HG03196 (cell line): Measurements from ENCODE around the gene KRT86.

Experiments used
- ATAC-seq: cut with Tn5 transposase; IDR thresholded peaks from one replicate; pipeline ENCODE4 v1.9.1; 2021; ENCODE audit not compliant: unreplicated experiment

Gene KRT86

DNA sequence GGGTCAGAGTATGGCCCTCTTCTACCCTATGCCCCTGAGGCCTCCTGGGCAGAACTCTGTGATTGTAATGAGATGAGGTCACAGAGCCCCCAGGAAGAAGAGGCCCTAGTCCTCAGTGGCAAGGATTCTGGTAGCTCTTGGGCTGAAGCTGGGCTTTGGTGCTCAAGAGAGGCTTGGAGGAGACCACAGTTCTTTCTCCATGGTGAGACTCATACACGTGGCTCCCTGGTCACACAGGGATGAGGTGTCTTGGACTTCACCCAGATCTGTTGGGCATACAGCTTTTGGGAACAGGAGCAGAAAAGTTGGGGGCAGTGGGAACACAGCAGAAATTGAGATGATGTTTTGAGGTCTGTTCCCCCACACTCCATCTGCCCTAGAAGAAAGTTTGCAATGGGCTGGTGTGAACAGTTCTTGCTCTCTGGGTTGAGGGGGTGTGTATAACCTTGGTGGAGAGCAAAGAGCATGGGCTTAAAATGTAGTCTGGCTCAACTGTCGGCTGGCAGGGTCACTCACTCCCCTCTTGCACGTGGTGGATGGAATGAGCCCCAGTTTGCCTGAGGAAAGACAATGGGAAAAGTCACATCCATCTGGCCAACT lies at the start of gene KRT86:
KRT86 (plus strand) TSS at position 125 of the 600 bp plus-strand sequence. CDS start 27,272 bp downstream, outside the sequence.
- no peak for ATAC-seq

DNA sequence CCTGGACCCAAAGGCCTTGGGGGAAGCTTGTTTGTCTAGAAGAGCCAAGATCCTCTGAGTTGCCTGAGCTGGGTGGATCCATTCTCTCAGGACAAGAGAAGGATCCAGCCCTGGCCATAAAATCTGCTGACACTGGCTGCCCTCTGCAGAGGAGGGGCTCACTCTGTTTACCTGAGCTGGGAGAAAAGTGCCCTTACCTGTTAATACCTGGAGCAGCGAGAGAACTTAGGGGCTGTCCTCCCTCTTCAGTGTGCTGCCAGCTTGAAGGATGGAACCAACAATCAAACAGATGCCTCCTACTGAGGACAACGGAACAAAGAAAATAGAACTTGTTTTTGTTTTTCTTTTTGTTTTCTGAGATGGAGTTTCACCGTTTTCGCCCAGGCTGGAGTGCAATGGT lies 48.7 kb upstream of the KRT86 start:
- ATAC-seq = no peak

DNA sequence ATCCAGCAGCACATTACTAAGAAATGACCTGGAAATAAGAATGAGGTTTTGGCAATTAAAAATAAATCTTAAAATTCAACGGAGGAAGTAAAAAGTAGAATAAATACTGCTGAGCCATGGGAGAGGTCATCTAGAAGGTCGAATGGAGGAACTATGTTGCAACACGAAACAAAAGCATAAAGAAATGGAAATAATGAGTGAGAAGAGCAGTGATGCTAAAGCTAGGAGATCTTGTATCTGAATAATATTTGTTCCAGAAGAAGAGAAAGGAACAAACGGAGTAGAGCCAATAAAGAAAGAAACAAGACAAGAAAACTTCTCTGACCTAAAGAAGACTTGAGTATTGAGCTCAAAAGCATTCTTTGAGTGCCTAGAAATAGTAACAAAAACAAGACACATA lies 48.0 kb upstream of the KRT86 start:
- ATAC-seq = no peak

DNA sequence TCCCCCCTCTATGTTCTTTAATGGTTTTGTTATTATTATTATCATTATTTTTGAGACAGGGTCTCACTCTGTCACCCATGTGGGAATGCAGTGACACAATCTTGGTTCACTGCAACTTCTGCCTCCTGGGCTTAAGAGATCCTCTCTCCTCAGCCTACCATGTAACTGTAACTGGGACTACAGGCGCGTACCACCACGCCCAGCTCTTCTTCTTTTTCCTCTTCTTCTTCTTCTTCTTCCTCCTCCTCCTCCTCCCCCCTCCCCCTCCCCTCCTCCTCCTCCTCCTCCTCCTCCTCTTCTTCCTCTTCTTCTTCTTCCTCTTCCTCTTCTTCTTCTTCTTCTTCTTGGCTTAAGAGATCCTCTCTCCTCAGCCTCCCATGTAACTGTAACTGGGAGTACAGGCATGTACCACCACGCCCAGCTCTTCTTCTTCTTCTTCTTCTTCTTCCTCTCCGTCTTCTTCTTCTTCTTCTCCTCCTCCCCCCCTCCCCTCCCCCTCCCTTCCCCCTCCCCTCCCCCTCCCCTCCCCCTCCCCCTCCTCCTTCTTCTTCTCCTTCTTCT lies 46.8 kb upstream of the KRT86 start:
- no peak for ATAC-seq

DNA sequence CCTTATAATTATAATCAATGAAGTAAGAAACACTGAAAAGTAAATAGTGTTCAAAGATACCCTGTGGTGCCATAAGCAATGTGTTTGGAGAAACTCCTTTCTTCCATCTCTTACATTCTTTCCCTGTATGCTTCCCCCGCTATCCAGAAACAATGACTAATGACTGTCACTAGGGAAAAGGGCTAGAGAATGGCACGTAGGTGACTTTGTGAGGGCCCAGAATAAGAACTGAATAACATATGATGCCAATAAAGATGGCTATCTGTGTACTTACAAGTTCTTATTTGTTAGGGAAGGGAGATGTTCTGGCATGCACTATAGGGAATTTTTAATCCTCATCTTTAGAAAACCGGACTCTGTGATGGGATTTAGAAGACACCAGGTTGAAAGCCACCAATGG lies 46.1 kb upstream of the KRT86 start:
- ATAC-seq = no peak

DNA sequence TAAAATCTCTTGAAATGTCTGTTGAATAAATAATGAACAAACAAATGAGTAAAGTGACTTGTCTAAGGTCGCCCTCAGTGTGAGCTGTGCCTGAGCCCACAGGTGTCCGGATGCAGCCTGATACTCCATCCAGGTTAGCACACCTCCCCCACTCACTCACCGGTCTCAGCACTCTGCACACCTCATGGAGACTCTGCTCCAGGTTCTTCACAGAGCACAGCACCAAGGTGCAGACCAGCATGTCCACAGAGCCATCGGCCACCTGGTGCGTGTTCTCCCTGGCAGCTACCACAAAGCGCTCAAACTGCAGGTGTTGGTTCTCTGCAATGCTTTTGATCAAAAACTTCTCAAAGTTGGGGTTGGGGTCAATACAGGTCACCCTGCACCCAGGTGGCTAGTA lies 45.5 kb upstream of the KRT86 start:
- no peak for ATAC-seq

DNA sequence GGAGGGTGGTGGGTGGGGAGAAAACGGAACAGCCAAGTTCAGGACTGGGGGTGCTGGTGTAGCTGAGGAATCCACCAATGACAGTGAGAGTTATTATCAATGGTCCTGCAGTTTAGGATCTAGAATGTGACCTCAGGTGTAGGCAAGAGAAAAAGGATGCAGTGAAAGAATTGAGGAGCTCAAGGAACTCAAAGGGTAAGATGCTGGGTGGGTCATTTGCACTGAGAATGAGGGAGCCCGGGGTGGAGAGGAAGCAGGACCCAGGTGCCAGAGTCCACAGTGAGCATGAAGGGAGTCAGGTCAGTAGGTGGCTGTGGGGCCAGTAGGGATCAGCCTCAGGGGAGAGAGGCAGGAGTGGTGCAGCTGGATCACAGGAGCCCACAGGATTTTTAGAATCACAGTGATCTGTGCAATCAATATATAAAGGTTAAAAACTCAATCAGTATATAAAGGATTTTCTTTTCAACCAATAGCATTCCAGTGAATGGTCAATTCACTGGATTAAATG lies 44.6 kb upstream of the KRT86 start:
- no peak for ATAC-seq

DNA sequence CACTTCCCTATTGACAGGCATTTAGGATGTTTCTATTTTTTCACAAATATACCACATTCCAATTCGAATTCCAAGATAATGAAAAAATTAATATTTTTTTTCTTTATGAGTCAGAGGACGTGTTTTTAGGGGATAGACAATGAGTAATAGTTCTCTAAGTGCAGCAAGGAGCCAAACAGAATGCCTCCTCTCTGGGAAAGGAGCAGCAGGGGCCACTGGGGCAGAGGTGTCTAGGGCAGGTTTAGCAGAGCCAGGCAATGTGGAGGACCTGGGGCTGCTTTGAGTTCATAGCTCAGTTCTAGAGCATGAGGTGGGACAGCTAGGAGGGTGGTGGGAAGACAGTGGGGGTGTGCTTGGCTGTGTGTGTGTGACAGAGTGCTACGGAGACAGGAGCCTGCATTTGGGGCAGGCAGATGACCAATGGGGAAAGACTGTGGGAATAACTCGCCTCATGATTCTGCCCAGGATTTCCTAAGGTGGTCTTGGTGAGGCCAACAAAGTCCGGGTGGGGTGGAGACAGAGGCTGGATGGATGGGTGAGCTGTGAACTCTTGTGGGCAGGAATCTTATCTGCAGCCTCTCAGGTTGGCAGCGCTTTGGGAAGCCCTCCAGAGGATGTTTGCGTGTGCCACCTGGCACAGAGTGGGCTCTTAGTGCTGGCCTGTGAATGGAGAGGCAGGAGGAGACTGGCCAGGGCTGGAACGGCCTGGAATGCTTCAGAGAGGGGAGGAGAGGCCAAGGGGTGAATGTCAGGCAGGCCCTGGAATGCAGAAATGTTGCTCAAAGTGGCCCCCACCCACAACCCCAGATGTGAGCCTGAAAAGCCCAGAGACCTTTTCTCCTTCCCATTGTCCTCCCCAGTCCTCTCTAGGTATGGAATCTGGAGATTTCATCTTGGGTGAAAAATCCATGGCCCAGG lies 43.8 kb upstream of the KRT86 start:
- no peak for ATAC-seq

DNA sequence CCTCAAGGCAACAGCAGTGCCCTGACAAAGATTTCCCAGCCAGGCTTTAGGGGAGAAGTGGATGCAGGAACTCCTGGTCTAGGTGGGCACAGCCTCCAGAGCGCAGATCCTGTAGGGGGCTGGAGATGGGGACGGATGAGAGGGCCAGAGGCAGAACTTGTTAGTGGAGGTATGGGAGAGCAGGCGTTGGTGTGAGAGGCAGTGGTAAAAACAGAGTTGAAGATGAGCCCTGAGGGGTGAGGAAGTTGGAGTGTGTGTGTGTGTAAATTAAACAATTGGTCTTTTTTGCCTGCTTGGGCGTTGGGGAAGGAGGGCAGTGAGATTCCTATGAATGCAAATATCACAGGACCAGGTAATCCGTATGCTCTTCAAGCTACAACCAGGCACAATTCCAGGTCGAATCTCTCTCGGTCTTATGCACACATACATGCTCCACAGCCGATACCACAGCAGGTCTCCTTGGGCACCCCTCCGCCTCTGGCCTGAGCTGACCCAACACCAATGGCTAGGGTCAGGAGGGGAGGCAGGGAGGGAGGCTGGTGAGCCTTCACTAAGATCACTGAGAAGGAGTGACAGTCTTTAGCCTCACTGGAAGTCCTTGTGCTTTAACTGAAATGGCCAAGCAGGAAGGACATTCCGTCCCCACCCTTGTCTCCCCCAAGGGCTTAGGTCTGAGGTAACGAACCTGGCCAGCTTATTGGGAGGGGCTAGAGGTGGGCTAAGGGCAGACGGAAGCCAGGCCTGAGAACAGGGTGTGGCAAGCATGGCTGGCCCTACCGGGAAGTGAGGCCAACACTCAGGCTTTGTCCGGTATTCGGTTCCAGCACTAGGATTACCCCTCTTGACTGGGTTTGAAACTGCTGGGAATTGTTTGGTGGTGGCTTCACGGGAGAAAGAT lies 42.9 kb upstream of the KRT86 start:
- no peak for ATAC-seq

DNA sequence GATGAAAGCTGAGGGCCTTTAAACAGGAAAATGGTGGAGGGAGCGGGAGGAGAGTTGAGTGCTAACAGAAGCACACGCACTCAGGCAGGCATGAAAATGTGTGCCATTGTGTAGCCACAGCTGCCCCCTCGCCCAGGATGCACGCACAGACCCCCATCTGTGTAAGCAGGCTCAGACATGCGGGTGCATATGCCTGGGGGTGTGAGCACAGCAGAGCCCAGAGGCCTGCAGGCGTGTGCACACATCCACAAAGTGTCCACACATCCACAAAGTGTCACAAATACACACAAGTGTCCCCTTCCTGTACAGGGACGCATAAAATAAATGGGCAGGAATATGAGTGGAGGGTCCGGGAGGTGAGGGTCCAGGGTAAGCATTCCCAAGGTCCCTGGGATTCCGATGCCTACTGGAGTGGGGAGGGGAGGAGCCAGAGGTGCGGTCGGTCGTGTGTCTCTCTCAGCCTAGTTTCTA lies 42.2 kb upstream of the KRT86 start:
- no peak for ATAC-seq

DNA sequence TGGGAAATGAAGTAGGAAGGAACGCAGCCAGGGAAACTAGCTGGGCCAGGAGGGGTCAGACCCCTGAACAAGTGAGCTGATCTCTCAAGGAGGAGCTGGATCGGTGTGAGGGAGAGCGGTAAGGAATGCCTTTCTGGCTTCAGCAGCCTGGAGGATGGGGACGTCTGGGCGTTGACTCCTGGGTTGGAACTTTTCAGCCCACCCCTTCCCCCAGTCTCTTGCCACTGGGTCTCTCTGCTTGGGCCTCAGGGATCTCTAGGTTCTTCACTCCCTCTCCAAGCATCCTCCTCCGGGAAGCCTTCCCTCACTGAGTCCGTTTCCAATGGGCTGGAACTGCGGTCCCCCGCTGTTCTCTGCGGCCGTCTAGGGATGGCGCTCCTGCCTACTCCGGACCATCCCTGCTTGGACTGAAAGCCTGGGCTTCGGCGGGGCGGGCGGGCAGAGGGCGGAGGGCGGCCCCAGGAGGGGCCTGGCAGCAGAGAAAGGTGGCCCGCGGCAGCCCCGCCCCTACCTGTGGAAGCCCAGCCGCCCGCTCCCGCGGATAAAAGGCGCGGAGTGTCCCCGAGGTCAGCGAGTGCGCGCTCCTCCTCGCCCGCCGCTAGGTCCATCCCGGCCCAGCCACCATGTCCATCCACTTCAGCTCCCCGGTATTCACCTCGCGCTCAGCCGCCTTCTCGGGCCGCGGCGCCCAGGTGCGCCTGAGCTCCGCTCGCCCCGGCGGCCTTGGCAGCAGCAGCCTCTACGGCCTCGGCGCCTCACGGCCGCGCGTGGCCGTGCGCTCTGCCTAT lies 41.6 kb upstream of the KRT86 start, which contains the start of gene KRT7:
KRT7 (plus strand) TSS at position 570 of the 788 bp plus-strand sequence; CDS start at position 624, 54 bp downstream.
- no peak for ATAC-seq

DNA sequence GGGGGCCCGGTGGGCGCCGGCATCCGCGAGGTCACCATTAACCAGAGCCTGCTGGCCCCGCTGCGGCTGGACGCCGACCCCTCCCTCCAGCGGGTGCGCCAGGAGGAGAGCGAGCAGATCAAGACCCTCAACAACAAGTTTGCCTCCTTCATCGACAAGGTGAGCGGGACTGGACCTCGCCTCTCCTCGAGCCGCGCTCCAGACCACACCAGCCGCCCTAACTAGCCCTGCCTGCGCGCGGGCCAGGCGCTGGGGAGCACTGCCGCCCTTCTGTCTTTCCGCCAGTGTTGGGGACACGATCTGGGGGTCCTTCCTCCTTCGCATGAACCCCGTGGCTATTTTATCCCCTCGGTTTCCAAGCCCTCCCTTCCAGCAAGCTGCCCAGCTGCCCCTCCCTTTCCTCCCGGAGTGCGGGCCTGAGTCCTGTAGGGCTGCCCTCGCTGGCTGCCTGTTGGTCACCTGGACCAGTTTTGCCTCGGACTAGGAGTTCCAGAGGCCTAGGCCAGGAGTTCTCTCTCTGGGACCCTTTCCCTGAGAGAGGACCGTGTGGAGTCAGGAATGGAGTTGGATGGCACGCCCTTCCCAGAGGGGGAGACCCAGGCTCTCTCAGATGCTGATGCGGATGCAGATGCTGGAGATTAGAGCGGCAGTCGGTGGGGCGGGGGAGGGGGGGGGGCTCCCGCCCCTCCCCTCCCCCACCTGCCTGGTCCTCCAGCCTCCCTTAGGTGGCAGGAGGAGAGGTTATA lies 40.8 kb upstream of the KRT86 start:
- ATAC-seq = no peak

DNA sequence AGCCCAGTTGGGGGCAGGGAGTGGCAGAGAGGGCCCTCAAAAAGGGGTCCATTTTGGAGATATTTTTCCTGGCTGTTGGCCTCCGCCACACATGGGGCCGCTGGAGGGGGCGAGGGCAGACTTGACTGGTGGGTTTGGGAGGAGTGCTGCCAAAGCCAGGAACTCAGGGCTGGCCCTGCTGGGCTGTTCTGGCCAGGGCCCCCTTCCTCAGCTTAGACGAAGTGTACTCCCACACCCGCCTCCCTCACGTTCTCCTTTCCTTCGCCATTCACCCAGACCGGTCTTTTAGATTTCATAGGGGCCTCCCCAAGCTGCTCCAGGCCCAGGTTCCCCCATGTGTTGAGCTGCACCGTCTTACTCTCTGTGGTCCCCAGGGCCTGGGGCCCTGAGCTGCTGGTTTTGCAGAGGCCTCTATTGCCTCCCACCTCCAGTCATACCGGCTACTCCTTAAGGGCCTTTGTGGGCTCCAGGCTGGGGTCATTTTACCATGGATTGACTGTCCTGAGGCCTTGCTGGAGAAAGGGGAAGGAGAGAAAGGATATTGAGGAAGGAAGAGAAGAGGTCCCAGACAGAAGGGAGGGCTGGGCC lies 40.1 kb upstream of the KRT86 start:
- ATAC-seq = no peak

DNA sequence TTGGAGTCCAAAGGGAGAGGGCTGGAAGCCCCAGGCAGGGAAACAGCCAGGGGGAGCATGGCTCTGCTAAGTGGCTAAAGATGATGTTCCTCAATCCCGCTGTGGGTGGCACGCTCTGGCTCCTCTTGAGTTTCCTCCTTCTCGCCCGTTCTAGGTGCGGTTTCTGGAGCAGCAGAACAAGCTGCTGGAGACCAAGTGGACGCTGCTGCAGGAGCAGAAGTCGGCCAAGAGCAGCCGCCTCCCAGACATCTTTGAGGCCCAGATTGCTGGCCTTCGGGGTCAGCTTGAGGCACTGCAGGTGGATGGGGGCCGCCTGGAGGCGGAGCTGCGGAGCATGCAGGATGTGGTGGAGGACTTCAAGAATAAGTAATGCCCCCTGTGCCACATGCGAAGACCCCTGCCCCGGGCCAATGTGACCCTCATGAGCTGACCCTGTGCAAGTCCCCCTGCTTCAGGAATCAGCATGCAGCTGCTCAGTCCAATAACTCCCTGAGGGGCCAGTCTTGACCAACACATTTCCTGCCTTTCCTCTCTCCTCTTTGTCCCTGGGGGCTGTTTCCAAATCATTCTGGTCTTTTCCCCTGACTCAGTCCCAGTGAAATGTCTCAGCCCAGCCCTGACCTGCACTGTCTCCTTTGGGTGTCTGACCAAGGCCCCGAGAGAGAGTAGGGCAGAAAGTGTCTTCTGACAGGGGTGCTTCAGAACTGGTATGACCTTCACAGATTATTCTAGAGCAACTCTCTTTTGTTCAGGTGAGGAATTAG lies 39.3 kb upstream of the KRT86 start:
- ATAC-seq = no peak

DNA sequence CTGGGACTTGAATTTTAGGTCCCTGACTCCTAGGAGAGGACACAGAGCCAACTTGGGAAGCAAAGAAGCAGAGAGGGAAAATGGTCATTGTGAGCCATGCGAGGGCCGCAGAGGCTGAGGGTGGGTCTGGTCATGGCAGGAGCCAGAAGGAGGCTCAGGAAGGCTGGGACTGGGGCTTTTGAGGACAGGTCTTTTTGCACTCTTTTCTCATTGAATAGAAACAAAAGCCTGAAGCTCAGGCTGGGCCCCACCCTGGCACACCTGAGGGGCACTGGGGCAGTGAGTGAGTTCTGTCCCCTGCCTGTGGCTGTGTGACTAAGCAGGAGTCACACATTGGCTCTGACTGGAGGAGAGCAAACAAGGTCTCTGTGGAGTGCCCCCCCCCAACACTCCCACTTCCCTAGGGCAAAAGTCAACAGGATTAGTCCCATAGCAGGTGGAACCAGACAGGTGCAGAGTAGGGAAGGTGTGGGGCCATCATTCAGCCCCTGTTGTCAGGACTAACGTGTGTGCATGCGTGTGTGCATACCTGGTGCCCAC lies 38.6 kb upstream of the KRT86 start:
- no peak for ATAC-seq

DNA sequence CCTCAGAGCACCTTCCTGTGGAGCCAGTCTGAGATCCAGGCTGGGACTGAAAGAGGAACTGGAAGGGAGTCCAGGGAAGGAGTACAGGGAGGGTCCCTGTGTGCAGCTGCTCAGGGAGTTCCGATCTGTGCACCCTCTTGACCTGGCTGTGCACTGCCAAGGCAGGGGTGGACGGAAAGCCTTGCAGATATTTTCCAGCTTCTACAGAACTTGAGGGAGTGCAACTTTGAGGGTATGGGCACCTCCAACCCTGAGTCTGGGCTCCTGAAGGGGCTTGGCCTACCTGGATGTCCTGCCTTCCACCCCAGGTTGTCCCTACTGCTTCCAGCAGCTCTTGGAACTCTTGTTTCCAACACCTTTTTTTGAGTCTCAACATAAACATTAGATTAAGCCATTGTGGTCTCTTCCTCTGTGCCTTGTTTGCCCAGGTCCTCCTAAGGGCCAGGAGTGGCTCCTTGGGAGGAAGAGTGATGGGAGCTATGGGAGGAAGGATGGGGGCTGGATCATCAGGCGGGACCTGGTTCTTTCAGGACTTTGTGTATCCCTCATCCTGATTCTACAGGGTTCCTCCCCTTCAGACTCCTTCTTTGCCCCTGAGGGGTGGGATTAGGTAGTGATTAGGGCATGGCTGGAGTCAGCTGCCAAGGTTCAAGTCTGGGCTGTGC lies 37.9 kb upstream of the KRT86 start:
- no peak for ATAC-seq

DNA sequence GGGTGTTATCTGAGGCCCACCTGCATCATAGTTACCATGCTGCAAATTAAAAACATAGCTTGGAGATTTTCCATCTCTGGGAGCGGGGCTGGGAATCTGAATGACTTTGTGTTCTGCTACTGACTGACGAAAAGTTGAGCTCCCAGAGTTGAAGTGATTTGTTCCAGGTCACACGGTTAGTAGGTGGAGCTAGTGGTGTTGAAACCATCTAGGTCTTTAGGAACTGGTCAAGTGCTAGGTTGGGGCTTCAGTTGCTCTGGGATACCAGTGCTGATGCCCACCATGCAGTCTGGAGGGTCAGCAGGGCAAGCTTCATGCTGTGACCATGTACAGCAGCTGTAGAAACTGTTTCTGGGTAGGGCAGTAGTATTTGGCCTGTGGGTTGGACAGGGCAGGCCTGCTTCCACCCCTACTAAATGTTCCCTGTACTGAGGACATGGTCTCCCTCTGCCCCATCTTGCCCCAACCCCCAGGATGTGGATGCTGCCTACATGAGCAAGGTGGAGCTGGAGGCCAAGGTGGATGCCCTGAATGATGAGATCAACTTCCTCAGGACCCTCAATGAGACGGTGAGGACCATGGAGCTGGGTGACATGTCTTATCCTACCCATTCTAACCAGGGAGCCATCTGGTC lies 36.1 kb upstream of the KRT86 start:
- ATAC-seq = no peak
